NT2/D1 (cell line): ENCODE measurements around the gene CPNE5.

Experiments
- DNase-seq: peaks from one replicate; pipeline ENCODE4 v3.0.0-alpha.2; 2011; ENCODE audit warnings: low read depth, low spot score
- H3K27me3 ChIP-seq: 2 replicates; pipeline ENCODE4 v1.6.0; 2011; ENCODE audit warnings: mild to moderate bottlenecking; ENCODE audit not compliant: insufficient read length, insufficient read depth
- H3K36me3 ChIP-seq: 2 replicates; pipeline ENCODE4 v1.6.1; 2011; ENCODE audit warnings: mild to moderate bottlenecking, low read length, mixed read lengths; ENCODE audit not compliant: insufficient read depth, insufficient read length
- H3K4me1 ChIP-seq: 2 replicates; pipeline ENCODE4 v1.5.1; 2011; ENCODE audit not compliant: insufficient read depth, insufficient read length
- H3K4me3 ChIP-seq: 2 replicates; pipeline ENCODE4 v1.5.1; 2011; ENCODE audit warnings: low read depth; ENCODE audit not compliant: insufficient read length
- H3K9ac ChIP-seq: 2 replicates; pipeline ENCODE4 v1.6.0; 2011; ENCODE audit warnings: low read depth; ENCODE audit not compliant: insufficient read length
- H3K9me3 ChIP-seq: 2 replicates; pipeline ENCODE4 v1.5.1; 2011; ENCODE audit warnings: mild to moderate bottlenecking, low read length; ENCODE audit not compliant: insufficient read depth
- SUZ12 ChIP-seq: IDR thresholded peaks from 2 replicates; pipeline ENCODE4 v1.6.1; 2011; ENCODE audit not compliant: insufficient read length, insufficient read depth; ENCODE audit errors: extremely low read depth
- YY1 ChIP-seq: IDR thresholded peaks from 2 replicates; pipeline ENCODE4 v1.6.1; 2011; ENCODE audit not compliant: insufficient read length, insufficient read depth
- ZNF274 ChIP-seq: IDR thresholded peaks from 2 replicates; pipeline ENCODE4 v1.6.1; 2011; ENCODE audit warnings: mild to moderate bottlenecking, low read depth, low read length

The CPNE5 gene

DNA sequence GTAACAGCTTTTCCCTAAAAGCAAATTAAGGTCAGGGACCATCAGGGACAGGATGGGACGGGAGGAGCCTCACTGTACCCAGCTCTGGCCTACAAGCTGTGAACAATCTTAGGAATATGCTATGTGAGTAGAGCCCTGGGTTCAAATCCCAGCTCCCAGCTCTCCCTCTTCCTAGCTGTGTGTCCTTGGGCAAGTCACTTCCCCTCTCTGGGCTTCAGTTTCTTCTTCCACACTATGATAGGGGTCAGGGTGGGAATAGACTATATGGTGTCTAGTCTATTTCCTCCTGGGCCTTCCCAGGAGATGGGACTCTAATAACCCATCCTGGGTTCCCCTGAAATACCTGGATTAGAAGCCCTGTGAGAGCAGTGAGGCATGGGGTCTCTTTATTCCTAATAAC lies 41.6 kb downstream of the CPNE5 start:
- DNase-seq = no peak
- Histone ChIP-seq H3K27me3 (no peaks in the 10 kb centered on the region), H3K4me3 (no peak overlapping the region), H3K4me1 (peaks cover 8% of the 10 kb centered on the region), H3K9me3 (no peaks in the 10 kb centered on the region), H3K9ac (no peak overlapping the region), H3K36me3 (no peaks in the 10 kb centered on the region)
- TF ChIP-seq SUZ12 (no peak), YY1 (no peak), ZNF274 (no peak)

DNA sequence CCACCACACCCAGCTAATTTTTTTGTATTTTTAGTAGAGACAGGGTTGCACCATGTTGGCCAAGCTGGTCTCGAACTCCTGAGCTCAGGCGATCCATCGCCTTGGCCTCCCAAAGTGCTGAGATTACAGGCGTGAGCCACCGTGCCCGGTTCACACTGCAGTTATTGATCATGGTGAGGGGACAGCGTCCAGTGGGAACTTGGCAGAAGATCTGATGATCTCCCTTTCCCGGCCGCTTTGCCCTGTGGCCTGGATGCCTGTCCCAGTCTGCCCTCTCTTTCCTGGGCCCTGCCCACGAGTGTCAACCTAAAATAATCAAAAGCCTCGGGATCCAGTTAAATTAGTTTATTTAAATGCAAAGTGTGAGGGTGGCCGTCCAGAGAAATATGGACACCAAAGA lies 42.2 kb downstream of the CPNE5 start:
- DNase-seq = no peak
- H3K9me3 ChIP-seq = no peaks in the 10 kb centered on the region
- no peaks in the 10 kb centered on the region for H3K27me3 ChIP-seq
- H3K4me1 ChIP-seq = peaks cover 8% of the 10 kb centered on the region
- TF ChIP-seq ZNF274 (no peak), YY1 (no peak), SUZ12 (no peak)
- H3K9ac ChIP-seq = no peak overlapping the region
- no peaks in the 10 kb centered on the region for H3K36me3 ChIP-seq
- H3K4me3 ChIP-seq = no peak overlapping the region

DNA sequence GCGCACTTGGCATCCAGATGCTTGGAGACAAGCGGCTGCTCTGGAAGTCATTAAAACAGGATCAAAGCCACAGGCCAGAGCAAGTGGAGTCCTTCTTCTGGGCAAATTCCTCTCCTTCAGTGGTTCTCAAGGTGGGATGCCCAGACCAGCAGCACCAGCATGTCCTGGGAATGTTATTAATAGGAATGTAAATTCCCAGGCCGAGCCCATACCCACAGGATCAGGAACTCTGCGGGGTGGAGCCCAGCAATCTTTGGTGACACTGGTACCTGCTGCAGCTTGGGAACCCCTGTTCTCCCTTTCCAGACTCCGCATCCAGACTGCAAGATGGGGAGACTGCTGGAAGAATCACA lies 44.6 kb downstream of the CPNE5 start:
- TF ChIP-seq SUZ12 (no peak), YY1 (no peak), ZNF274 (no peak)

DNA sequence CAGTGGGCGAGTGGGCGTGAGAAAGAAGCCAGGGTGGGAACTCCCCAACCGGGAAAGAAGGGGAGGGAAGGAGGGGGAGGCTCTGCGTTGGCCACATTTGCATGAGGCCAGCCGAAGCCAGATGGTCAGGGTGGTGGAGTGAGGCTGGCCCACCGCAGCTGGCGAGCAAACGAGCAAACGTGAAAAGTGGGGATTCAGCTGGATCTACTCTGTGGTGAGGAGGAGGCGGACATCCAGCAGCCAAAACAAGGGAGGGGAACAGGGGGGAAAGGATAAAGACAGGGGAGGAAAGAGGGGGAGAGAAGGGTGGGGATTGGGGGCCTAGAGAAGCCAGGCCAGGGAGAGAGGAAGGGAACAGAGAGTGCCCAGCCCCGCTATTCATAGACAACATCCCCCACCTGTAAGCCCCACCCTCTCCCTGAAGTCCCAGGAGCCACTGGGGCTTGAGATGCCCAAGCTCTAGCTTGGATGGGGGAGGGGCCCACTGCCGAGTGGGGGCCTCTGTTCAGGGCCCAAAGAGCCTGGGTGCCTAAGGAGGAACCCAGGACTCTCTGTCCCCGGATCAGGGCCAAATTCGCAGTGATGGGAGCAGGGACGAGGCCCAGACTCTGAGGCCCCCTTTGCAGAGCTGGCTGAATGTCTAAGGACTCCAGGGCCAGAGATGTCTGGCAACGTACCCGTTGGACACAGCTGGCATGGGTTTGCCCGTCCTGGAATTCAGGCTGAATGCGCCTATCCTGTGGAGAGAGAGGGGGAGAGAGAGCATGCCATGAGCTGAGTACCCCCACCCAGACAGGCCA lies 45.1 kb downstream of the CPNE5 start:
- Histone ChIP-seq H3K9ac (peak overlapping the region; percentile 56), H3K27me3 (no peaks in the 10 kb centered on the region), H3K4me1 (peaks cover 8% of the 10 kb centered on the region), H3K9me3 (no peaks in the 10 kb centered on the region), H3K4me3 (no peak overlapping the region), H3K36me3 (no peaks in the 10 kb centered on the region)
- DNase-seq = no peak
- TF ChIP-seq YY1 = no peak

More for the DNA sequence above, 44.6 kb downstream of the CPNE5 start:
- H3K4me1 ChIP-seq = peaks cover 8% of the 10 kb centered on the region
- H3K36me3 ChIP-seq = no peaks in the 10 kb centered on the region
- no peaks in the 10 kb centered on the region for H3K27me3 ChIP-seq
- no peak for DNase-seq
- peak overlapping the region; percentile 56 for H3K9ac ChIP-seq
- H3K9me3 ChIP-seq = no peaks in the 10 kb centered on the region
- no peak overlapping the region for H3K4me3 ChIP-seq

DNA sequence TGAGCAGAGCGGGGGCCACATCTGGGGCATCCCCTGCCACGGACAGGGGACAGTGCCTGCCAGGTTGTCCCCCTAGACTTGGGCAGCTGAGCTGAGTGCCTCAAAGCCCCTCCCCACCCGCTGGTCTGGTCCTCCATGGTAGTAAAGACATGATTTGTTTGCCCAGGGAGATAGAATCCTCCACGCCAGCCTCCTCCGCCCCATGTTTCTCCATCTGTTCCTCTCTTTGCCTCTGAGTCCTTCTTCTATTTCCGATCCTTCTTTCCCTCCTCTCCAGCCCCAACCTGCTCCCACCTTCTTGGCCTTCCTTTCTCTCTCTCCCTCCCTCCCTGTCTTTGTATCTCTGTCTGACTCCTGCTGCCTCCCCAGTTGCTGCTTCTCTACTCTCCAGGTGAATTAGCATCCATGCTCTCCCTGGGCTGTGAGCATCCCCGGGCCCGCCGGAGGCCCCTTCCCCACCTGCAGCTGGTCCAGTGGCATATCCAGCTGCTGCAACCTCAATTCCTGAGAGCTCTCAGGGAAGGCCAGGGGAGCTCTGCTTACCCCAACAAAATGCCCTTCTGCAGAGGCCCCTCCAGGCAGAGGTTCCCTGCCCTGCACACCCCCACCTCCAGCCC lies 45.8 kb downstream of the CPNE5 start:
- peaks cover 8% of the 10 kb centered on the region for H3K4me1 ChIP-seq
- H3K4me3 ChIP-seq = no peak overlapping the region
- DNase-seq = no peak
- no peaks in the 10 kb centered on the region for H3K36me3 ChIP-seq
- no peaks in the 10 kb centered on the region for H3K9me3 ChIP-seq
- no peak for TF ChIP-seq ZNF274
- no peak for TF ChIP-seq SUZ12
- no peak for TF ChIP-seq YY1
- H3K27me3 ChIP-seq = no peaks in the 10 kb centered on the region
- no peak overlapping the region for H3K9ac ChIP-seq

DNA sequence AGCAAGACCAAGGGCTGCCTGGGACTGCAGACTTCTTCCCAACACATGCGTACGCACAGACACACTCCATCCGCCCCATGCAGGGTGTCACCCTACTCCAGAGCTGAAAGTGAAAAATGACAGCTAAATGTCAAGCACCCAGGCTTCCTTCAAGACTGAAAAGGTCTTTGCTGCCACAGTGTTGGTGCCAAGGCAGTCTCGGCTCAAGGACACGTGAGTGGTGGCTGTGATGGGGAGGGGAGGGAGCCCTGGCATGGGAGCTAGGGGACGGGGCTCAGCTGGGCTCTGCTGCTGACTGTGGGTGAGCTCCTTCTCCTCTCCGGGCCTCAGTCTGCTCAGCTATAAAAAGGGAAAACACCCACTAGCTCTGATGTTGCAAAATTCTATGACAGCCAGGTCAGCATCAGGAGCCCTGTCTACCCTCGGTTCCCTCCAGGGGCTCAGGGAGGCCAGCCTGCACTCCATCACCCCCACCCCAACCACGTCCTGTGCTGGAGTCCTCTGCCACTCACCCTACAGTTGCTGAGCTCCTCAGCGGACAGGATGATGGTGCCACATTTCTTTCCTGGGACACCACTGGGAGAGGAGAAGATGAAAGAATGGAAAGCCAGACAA lies 47.6 kb downstream of the CPNE5 start:
- TF ChIP-seq ZNF274 (no peak), YY1 (no peak), SUZ12 (no peak)
- Histone ChIP-seq H3K36me3 (no peaks in the 10 kb centered on the region), H3K27me3 (no peaks in the 10 kb centered on the region), H3K4me3 (no peak overlapping the region), H3K9ac (no peak overlapping the region), H3K9me3 (no peaks in the 10 kb centered on the region), H3K4me1 (peaks cover 10% of the 10 kb centered on the region)
- no peak for DNase-seq

DNA sequence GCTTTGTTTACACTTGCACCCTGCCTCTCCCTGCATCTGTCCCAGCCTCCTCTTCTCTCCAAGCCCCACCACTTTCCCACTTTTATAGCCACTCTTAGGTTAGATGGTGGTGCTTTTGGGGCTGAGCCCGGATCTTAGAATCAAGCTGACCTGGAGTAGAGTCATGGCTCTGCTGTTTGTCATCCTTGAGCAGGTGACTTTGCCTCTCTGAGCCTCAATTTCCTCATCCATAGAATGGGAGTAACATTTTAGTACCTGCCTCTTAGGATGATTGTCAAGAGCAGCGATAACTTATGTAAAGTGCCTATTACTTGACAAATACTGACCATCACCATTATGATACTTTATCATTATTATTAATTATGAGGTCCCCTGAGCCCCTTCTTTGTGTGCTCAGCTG lies 48.2 kb downstream of the CPNE5 start:
- no peak overlapping the region for H3K9ac ChIP-seq
- no peak for TF ChIP-seq YY1
- no peak for TF ChIP-seq ZNF274
- TF ChIP-seq SUZ12 = no peak
- DNase-seq = no peak
- H3K36me3 ChIP-seq = no peaks in the 10 kb centered on the region
- H3K27me3 ChIP-seq = no peaks in the 10 kb centered on the region
- peaks cover 10% of the 10 kb centered on the region for H3K4me1 ChIP-seq
- no peak overlapping the region for H3K4me3 ChIP-seq
- H3K9me3 ChIP-seq = no peaks in the 10 kb centered on the region
